Stimulated activated CD8-positive, alpha-beta memory T cell treated with anti-CD3 and anti-CD28 coated beads, Interleukin-2, amount 100 ng/mL, for 48 hours (primary cell): Measurements from ENCODE around the gene PTBP2.
A peak's percentile ranks its signal among the peaks of the same experiment; 100 is the strongest.

Source experiments
- DNase-seq, 2 donors: peaks; one replicate each; pipeline ENCODE4 v3.0.0-alpha.2; 2020; ENCODE audit warnings: low read depth in 2 of 2

The PTBP2 gene

DNA sequence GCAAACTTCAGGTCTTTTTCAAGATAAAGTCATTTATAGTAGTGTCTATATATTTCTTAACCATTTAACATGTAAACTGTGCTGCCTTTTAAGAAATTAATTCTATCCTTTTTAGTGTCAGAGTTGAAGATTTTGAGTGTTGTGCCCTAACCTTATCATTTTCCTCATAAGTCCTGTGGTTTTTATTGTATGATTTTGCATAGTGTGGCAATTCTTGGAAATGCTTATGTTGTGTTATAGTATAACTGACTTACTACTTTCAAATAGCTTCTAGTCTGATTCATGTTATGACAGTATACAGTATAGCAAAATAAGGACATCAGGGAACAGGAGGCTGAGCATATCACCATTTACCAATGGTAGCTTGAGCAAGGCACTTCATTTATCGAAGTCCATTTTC, 99.1 kb downstream of the PTBP2 start:
- DNase-seq, result no peak

DNA sequence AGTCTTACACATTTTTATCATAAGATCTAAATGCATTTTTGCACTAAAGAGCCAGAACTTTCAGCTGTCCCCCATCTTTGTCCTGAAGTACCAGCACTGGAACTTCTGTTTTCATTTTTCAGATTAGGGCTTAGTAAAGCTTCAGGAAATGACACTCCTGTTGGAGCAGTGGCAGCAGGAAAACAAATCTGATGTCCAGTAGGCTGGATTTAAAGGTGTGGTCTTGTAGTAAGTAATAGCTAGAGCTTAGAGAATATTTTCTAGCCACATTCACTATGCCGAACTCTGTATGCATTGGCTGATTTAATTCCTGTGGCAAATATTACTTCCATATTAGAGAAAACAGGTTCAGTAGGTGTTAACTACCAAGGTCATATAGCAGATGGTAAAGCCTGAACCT, 103.6 kb downstream of the PTBP2 start:
- DNase-seq, result no peak

DNA sequence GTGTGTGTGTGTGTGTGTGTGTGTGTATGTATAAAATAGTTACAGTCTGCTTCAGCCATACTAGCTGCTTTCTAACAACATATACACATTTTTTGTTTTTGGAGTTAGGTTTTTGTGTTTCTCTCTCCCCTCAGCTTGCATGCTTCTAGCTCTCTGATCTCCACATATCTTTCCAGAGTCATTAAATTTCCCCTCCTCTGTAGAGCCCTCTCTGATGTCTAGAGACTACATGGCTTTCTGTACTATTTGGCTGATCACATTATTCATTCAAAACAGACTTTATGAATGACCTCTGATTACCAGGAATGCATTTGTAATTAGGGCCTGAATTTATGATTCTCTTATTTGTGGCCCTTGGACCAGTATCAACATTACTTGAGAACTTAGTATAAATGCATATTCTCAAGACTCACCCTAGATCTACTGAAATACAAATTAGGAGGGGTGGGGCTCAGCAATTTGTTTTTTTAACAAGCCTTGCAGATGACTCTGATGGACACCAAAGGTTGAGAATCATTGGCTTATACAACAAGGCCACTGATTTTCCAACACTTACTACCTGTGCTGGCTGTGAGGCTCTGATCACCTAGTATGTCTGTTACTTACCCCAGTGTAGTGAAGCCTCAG, 104.5 kb downstream of the PTBP2 start:
- no peak for DNase-seq

DNA sequence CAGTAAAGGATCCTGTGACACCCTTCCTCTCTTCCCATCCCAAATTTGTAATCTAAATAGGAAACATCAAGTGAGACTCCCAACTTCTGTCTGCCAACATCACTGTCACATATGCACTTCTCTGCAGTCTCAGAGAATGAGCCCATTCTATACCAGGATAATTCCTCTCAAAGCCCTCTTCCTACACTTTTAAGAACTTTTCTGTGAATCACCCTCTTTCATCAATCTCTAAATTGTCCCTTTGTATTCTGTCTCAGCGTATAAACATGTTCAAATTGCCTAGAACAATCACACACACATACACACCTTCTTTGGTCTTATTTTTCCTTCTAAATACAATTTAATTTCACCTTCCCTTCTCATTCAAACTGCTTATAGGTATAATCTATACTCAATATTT, 111.8 kb downstream of the PTBP2 start:
- no peak for DNase-seq

DNA sequence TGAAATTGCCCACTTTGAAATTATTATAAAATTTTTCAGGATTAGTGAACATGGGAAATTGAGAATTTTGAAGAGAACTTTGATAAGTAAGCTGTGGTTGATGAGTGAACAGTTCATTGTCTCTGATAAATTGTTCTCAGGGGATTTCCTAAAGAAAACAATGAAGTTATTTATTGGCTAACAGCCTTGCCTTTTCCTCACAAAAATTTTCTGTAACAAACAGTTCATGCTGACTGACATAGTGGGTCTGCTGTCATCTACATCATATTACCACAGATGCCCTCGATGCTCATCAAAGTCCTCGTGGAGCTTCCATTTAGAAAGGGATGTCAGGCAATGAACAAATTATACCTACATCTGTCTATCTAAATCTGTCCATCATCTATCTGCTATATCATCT, 113.4 kb downstream of the PTBP2 start:
- no peak for DNase-seq

DNA sequence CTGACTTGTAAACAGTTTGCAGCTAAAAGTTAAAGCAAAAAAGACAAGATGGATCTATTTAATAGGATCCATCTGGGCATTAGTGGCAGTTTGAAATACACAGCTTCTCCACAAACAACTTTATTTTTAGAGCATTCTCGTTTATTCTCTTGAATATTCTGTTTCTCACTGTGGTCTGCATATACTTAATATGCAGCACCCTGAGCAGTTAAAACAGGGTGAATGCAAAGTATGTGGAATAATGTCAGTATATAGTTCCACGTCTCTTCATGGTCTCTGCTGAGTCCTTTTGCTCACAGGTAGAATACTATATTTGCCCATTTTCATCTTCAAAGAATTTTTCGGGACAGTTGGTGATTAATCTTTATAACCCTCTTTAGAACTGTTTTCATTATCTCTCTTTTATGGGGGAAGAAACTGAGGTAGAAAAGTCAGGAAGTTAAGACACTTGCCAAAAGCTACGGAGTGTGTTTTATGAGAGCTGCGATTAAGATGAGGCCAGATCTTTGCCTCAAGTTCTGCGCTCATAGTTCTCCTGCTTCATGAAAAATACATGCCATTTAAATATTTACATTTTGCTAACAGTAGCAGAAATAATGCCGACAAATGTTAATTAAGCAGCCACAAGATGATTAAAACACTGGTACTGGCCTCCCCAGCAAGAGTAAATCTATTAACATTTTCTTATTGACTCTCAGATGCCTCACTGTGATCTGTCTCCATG, 115.6 kb downstream of the PTBP2 start:
- no peak for DNase-seq

DNA sequence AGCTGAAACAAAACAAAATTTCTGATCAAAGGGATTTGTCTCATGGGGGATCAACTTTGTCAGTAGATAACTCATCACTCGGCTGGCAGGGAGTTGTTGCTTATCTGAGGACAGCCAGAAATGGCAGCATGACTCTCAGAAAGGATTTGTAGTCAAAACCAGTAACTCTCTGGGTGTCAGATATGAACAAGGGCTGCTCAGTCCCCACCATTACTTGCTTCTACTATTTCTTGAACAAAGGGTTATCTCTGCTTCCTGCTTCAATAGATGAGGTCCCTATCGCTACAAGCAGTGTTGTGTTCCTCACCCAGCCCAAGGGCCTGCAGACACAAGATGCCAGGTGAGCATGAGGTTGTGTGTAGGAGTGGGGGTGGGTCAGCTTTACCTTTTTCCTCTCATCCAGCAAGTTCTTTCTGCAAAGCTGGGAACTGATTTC, 116.2 kb downstream of the PTBP2 start:
- no peak for DNase-seq

DNA sequence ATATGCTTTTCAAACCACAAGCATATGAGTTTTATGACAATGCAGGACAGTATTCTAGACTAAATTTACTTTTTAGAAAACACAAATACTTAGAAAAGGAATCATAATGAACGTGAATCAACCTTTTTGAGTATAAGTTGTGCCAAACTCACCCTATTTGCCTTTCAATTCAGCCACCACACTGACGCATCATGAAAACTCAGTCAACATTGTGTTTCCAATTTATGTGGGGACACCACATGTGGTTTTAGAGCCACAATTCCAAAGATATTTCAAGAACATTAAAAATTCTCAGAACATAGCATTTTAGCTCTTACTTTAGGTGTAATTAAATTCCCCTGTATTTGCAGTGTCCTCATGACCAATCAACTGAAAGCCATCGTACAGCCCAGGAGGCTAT, 118.8 kb downstream of the PTBP2 start:
- no peak for DNase-seq

DNA sequence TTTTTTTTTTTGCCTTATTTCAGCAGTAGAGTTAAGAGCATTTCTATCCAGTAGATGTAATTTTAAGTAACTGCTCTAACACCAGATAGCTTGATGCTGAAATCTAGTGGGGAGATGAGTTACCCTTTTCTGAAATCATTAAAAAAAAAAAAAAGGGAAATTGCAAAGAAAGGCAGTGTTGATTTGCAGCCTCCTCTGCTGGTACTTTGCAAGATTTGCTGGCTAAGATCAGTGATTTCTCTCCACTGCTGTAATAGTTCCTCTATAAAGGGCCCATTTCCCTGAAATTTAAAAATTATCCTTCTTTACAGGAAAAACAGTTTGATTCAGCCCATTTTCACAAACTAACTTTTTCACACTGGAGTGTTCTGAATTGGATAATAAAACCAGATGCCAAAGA, 120.6 kb downstream of the PTBP2 start:
- no peak for DNase-seq

DNA sequence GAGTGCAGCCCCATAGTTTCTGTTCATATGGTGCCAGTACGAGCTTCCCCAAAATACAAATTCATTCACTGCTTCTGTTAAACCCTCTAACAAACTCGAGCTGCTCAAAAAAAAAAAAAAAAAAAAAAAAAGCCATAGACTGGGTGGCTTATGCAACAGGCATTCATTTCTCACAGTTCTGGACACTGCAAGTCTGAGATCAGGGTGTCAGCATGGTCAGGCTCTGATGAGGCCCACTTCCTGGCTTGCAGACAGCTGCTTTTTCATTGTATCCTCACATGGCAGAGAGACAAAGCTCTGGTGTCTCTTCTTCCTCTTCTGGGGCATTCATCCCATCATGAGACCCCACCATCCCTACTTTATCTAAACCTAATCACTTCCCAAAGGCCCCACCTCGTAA, 121.6 kb downstream of the PTBP2 start:
- DNase-seq, result no peak

DNA sequence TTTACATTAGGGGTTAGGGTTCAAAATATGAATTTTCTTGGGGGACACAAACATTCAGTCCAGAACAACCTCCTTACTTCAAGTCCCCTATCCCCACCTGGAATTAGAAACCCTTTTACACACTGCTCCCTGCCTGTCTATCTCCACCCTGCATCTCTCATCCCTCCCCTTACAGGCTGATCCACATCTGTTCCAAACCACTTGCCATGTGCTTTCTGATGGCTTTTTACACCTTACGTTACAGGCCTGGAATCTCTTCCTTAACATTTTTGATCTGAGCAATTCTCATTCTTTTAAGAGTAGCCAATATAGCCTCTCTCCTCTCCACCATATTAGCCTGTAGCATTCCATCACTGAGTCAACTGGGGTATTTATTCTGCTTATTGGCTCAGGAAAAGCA, 122.0 kb downstream of the PTBP2 start:
- DNase-seq, result no peak

DNA sequence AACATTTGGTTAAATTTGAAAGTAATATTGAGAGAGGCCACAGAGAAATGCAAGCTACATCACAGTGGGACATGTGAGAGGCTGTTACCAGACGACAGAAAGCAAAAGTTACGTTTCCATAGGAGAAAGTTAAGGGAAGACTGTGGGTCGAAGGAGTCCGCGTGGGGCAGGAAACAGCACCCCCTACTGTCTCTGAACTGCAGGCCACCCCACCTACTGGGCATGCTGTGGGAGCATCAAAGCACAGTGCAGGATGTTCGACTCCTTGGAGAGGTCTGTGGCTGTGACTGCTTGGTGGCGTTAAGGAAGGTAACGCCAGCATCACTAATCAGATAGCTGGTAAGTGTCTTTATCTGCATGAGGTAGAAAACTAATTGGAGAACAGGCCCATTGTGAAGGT, 123.9 kb downstream of the PTBP2 start:
- DNase-seq, result peak in 1 of 2 donors; percentile 19

DNA sequence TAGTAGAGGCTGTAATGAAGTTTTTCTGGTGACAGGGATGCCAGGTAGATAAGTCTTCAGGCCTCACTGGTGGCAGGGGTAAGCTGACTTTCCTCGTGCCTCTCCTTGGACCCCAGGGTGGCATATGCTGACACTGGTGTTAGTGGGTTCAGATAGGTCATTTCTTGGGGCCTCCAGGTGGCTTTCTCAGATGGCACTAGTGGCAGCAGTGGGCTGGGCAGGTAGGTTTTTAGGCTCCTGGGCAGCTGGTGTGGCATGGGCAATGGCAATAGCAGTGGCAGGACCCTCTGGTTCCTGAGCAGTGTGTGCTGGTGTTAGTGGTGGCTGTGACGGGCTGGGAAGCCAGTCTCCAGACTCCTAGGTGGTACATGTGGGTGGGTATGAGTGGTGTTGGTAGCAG, 140.3 kb downstream of the PTBP2 start:
- no peak for DNase-seq

DNA sequence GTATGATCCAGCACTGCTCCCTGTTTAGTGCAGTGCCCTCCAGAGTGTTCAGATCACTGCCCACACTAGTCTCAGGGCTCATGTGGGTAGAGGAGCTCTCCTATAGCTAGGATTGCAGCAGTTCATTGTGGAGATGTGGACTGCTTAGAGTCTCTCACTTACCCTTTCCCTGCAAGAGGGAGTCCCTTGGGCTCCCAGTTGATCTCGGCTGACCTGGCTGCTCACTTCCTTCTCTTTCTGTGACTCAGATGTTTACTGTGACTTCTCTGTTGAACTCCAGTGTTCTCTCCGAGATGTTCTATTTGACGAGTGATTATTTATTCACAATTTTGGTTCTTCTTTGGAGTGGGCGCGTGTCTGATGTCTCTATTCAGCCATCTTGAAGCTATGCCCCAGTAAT, 141.9 kb downstream of the PTBP2 start:
- no peak for DNase-seq
